ENCODE data around the gene EIF3M.

Gene EIF3M

GRCh38 chr11:32616903-32617302 is 33.3 kb downstream of the EIF3M start:
- H3K27me3 ChIP-seq (ENCODE audit: control insufficient read depth in 1 of 2, insufficient read depth in 2 of 2, low read length in 2 of 2): no peaks in the 10 kb centered on the region
- no peak overlapping the region for H3K27ac ChIP-seq (ENCODE audit: low read depth, low read length)
- H3K4me1 ChIP-seq (ENCODE audit: control insufficient read depth in 1 of 2, insufficient read depth in 2 of 2, low read length in 2 of 2): peaks cover 0 to 3% of the 10 kb centered on the region in 2 donors
- no peak overlapping the region for H3K9ac ChIP-seq (ENCODE audit: low read depth in 1 of 2, low read length in 2 of 2)
- H3K9me3 ChIP-seq (ENCODE audit: control insufficient read depth in 1 of 2, low read length in 2 of 2): no peaks in the 10 kb centered on the region
- H3K4me3 ChIP-seq (ENCODE audit: low read depth in 1 of 2, low read length in 2 of 2): no peak overlapping the region
- no peaks in the 10 kb centered on the region for H3K36me3 ChIP-seq (ENCODE audit: control insufficient read depth in 1 of 2, insufficient read depth in 2 of 2, low read length in 2 of 2)

DNA sequence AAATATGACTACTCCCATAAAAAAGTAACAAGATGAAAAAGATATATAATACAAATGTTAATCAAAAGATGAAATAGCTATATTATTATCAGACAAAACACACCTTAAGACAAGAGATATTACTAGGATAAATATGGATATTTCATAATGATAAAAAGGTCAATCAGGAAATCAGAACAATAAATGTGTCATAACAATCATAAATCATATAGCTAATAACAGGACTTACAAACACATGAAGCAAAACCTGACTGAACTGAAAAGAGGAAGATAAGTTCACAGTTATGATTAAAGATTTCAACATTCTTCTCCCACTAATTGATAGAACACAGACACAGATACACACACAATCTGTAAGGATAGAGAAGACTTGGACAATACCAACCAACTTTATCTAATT is 47.2 kb downstream of the EIF3M start:
- Histone ChIP-seq H3K9me3 (ENCODE audit: control insufficient read depth in 1 of 2, low read length in 2 of 2) (no peaks in the 10 kb centered on the region), H3K4me3 (ENCODE audit: low read depth in 1 of 2, low read length in 2 of 2) (no peak overlapping the region), H3K27me3 (ENCODE audit: control insufficient read depth in 1 of 2, insufficient read depth in 2 of 2, low read length in 2 of 2) (no peaks in the 10 kb centered on the region), H3K36me3 (ENCODE audit: control insufficient read depth in 1 of 2, insufficient read depth in 2 of 2, low read length in 2 of 2) (no peaks in the 10 kb centered on the region), H3K27ac (ENCODE audit: low read depth, low read length) (no peak overlapping the region), H3K9ac (ENCODE audit: low read depth in 1 of 2, low read length in 2 of 2) (no peak overlapping the region), H3K4me1 (ENCODE audit: control insufficient read depth in 1 of 2, insufficient read depth in 2 of 2, low read length in 2 of 2) (no peaks in the 10 kb centered on the region)

- no peaks in the 10 kb centered on the region for H3K36me3 ChIP-seq (ENCODE audit: control insufficient read depth in 1 of 2, insufficient read depth in 2 of 2, low read length in 2 of 2)
- H3K9me3 ChIP-seq (ENCODE audit: control insufficient read depth in 1 of 2, low read length in 2 of 2): no peaks in the 10 kb centered on the region
- H3K4me3 ChIP-seq (ENCODE audit: low read depth in 1 of 2, low read length in 2 of 2): no peak overlapping the region
- H3K4me1 ChIP-seq (ENCODE audit: control insufficient read depth in 1 of 2, insufficient read depth in 2 of 2, low read length in 2 of 2): no peaks in the 10 kb centered on the region
- no peak overlapping the region for H3K9ac ChIP-seq (ENCODE audit: low read depth in 1 of 2, low read length in 2 of 2)
- H3K27me3 ChIP-seq (ENCODE audit: control insufficient read depth in 1 of 2, insufficient read depth in 2 of 2, low read length in 2 of 2): no peaks in the 10 kb centered on the region
- no peak overlapping the region for H3K27ac ChIP-seq (ENCODE audit: low read depth, low read length)
Measured at GRCh38 chr11:32635819-32636218, 52.2 kb downstream of the EIF3M start.

DNA sequence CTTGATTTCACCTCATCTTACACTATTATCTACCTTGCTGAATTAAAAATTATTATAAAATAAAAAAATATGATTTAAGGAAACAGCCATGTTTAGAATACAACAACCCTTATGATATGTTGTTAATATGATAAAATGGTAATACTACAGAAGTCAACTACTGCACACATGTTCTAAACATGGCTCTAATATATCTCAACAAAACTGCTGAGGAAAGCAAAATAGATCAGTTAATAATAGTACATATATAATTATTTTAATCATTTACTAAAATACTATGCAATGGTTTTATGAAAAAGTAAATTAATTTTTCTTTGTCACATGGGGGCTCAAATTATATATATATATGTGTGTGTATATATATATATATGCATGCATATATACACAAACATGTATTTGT is 57.7 kb downstream of the EIF3M start:
- H3K27ac ChIP-seq (ENCODE audit: low read depth, low read length): no peak overlapping the region
- no peak overlapping the region for H3K9ac ChIP-seq (ENCODE audit: low read depth in 1 of 2, low read length in 2 of 2)
- H3K36me3 ChIP-seq (ENCODE audit: control insufficient read depth in 1 of 2, insufficient read depth in 2 of 2, low read length in 2 of 2): no peaks in the 10 kb centered on the region
- H3K9me3 ChIP-seq (ENCODE audit: control insufficient read depth in 1 of 2, low read length in 2 of 2): no peaks in the 10 kb centered on the region
- H3K4me3 ChIP-seq (ENCODE audit: low read depth in 1 of 2, low read length in 2 of 2): no peak overlapping the region
- H3K4me1 ChIP-seq (ENCODE audit: control insufficient read depth in 1 of 2, insufficient read depth in 2 of 2, low read length in 2 of 2): no peaks in the 10 kb centered on the region
- H3K27me3 ChIP-seq (ENCODE audit: control insufficient read depth in 1 of 2, insufficient read depth in 2 of 2, low read length in 2 of 2): no peaks in the 10 kb centered on the region

DNA sequence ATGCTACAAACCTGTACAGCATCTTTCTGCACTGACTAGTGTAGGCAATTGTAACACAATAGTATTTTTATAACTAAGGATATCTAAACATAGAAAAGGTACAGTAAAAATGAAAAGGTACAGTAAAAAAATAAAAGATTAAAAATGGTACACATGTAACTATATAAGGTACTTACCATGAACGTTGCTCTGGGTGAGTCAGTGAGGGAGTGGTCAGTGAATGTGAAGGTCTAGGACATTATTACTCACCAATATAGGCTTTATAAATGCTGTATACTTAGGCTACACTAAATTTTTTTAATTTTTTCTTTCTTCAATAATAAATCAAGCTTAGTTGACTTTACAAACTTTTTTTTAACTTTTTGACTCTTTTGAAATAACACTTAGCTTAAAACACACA is 59.9 kb downstream of the EIF3M start:
- no peaks in the 10 kb centered on the region for H3K4me1 ChIP-seq (ENCODE audit: control insufficient read depth in 1 of 2, insufficient read depth in 2 of 2, low read length in 2 of 2)
- H3K9me3 ChIP-seq (ENCODE audit: control insufficient read depth in 1 of 2, low read length in 2 of 2): no peaks in the 10 kb centered on the region
- H3K9ac ChIP-seq (ENCODE audit: low read depth in 1 of 2, low read length in 2 of 2): no peak overlapping the region
- no peaks in the 10 kb centered on the region for H3K27me3 ChIP-seq (ENCODE audit: control insufficient read depth in 1 of 2, insufficient read depth in 2 of 2, low read length in 2 of 2)
- no peak overlapping the region for H3K4me3 ChIP-seq (ENCODE audit: low read depth in 1 of 2, low read length in 2 of 2)
- no peak overlapping the region for H3K27ac ChIP-seq (ENCODE audit: low read depth, low read length)
- H3K36me3 ChIP-seq (ENCODE audit: control insufficient read depth in 1 of 2, insufficient read depth in 2 of 2, low read length in 2 of 2): no peaks in the 10 kb centered on the region

Measured in duodenal mucosa (tissue), 2 donors.